ENCODE data around the gene PDCD11. TPM values are rescaled to one million over a fixed set of nuclear protein-coding genes. Genes with fewer than 3 reads are reported as not detected.

Gene PDCD11, protein sequence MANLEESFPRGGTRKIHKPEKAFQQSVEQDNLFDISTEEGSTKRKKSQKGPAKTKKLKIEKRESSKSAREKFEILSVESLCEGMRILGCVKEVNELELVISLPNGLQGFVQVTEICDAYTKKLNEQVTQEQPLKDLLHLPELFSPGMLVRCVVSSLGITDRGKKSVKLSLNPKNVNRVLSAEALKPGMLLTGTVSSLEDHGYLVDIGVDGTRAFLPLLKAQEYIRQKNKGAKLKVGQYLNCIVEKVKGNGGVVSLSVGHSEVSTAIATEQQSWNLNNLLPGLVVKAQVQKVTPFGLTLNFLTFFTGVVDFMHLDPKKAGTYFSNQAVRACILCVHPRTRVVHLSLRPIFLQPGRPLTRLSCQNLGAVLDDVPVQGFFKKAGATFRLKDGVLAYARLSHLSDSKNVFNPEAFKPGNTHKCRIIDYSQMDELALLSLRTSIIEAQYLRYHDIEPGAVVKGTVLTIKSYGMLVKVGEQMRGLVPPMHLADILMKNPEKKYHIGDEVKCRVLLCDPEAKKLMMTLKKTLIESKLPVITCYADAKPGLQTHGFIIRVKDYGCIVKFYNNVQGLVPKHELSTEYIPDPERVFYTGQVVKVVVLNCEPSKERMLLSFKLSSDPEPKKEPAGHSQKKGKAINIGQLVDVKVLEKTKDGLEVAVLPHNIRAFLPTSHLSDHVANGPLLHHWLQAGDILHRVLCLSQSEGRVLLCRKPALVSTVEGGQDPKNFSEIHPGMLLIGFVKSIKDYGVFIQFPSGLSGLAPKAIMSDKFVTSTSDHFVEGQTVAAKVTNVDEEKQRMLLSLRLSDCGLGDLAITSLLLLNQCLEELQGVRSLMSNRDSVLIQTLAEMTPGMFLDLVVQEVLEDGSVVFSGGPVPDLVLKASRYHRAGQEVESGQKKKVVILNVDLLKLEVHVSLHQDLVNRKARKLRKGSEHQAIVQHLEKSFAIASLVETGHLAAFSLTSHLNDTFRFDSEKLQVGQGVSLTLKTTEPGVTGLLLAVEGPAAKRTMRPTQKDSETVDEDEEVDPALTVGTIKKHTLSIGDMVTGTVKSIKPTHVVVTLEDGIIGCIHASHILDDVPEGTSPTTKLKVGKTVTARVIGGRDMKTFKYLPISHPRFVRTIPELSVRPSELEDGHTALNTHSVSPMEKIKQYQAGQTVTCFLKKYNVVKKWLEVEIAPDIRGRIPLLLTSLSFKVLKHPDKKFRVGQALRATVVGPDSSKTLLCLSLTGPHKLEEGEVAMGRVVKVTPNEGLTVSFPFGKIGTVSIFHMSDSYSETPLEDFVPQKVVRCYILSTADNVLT (N-terminal part only)
- 73.2 and 81.7 TPM in 2 replicates for total RNA-seq (2022)
- Bru-seq, nascent RNA = percentile 83 among the genes with signal in this experiment
- percentile 89 among the genes with signal in this experiment for BruChase-seq, experiment 1, labeled RNA remaining after a 6-hour chase
- BruChase-seq, experiment 2, labeled RNA remaining after a 2-hour chase = percentile 82 among the genes with signal in this experiment
- long read RNA-seq, full-length matches to known transcripts = 27 of 93 reads
- long read RNA-seq, partial matches to known transcripts = 45 of 93 reads
- long read RNA-seq, other reads (novel, unspliced or antisense) = 21 of 93 reads

- Mint-ChIP-seq H3K27me3 (ENCODE audit: insufficient read depth, unreplicated experiment) (no peaks in the 10 kb centered on the region), H3K36me3 (ENCODE audit: insufficient read depth, unreplicated experiment) (peaks cover 81% of the 10 kb centered on the region), H3K27ac (ENCODE audit: low read depth, unreplicated experiment) (peak within 1 kb of the TSS; percentile 95), H3K4me3 (ENCODE audit: unreplicated experiment) (peak within 1 kb of the TSS; percentile 96), H3K9me3 (ENCODE audit: unreplicated experiment) (no peaks in the 10 kb centered on the region), H3K4me1 (ENCODE audit: insufficient read depth, unreplicated experiment) (peaks cover 24% of the 10 kb centered on the region)
- POLR2A ChIA-PET = interaction anchor here (0.6 to 5.7 kb wide), 29 partner anchors 8 to 1578 kb away, joined by 3 to 62 read pairs (median 4); partner anchors contain the start of genes CNNM2, NEURL1, NT5C2 and OGA
- DNase-seq (ENCODE audit: unreplicated experiment) = peak; percentile 99
- BruUV-seq (replicated peaks) = TSS peak; percentile 81
- CTCF ChIA-PET = interaction anchor here (0.6 to 1.9 kb wide), 5 partner anchors 20 to 290 kb away, joined by 3 to 7 read pairs (median 3); no protein-coding TSS in a partner anchor
- intact Hi-C loops (cut with micrococcal nuclease) = loop anchor here (2.0 to 5.0 kb wide), 2 partner anchors 27 to 44 kb away; partner anchors contain the start of gene PCGF6
- TF ChIP-seq, protein P1, sequence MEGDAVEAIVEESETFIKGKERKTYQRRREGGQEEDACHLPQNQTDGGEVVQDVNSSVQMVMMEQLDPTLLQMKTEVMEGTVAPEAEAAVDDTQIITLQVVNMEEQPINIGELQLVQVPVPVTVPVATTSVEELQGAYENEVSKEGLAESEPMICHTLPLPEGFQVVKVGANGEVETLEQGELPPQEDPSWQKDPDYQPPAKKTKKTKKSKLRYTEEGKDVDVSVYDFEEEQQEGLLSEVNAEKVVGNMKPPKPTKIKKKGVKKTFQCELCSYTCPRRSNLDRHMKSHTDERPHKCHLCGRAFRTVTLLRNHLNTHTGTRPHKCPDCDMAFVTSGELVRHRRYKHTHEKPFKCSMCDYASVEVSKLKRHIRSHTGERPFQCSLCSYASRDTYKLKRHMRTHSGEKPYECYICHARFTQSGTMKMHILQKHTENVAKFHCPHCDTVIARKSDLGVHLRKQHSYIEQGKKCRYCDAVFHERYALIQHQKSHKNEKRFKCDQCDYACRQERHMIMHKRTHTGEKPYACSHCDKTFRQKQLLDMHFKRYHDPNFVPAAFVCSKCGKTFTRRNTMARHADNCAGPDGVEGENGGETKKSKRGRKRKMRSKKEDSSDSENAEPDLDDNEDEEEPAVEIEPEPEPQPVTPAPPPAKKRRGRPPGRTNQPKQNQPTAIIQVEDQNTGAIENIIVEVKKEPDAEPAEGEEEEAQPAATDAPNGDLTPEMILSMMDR (IDR thresholded peaks at IDR 0.05; ENCODE audit: unreplicated experiment) = no peak
These were observed at the start of gene PDCD11, which contains the start of gene ATP5MK for GRCh38 chr10:103396067-103396788. Gene PDCD11, plus strand, starts transcription at chr10:103396626. Its CDS starts 1,801 bp downstream, at chr10:103398427. Gene ATP5MK, minus strand, starts transcription at chr10:103396475. Its CDS starts 4,018 bp downstream, at chr10:103392457.

GRCh38 chr10:103350175-103350516 lies 46.3 kb upstream of the PDCD11 start:
- BruUV-seq (replicated peaks) = no TSS peak

More at GRCh38 chr10:103350175-103350516, 46.3 kb upstream of the PDCD11 start:
- Mint-ChIP-seq H3K36me3 (ENCODE audit: insufficient read depth, unreplicated experiment) (peaks cover 16% of the 10 kb centered on the region), H3K9me3 (ENCODE audit: unreplicated experiment) (no peaks in the 10 kb centered on the region), H3K4me1 (ENCODE audit: insufficient read depth, unreplicated experiment) (no peaks in the 10 kb centered on the region), H3K4me3 (ENCODE audit: unreplicated experiment) (peak overlapping the region; percentile 89), H3K27ac (ENCODE audit: low read depth, unreplicated experiment) (no peak overlapping the region), H3K27me3 (ENCODE audit: insufficient read depth, unreplicated experiment) (no peaks in the 10 kb centered on the region)
- TF ChIP-seq, protein P1 (IDR thresholded peaks at IDR 0.05; ENCODE audit: unreplicated experiment) = no peak
- intact Hi-C loops (cut with micrococcal nuclease) = loop anchor here (5.0 kb wide), 1 partner anchor 47 kb away; the partner anchor contains the start of genes ATP5MK and PDCD11
- ChIA-PET CTCF (interaction anchor here (0.6 to 0.9 kb wide), 3 partner anchors 15 to 182 kb away, joined by 3 to 5 read pairs (median 3); no protein-coding TSS in a partner anchor), POLR2A (interaction anchor here (1.4 to 2.2 kb wide), 3 partner anchors 16 to 158 kb away, joined by 3 to 6 read pairs (median 3); partner anchors contain the start of genes ATP5MK and PDCD11)
- no peak for DNase-seq (ENCODE audit: unreplicated experiment)

Data from MCF 10A (cell line).